Stimulated activated naive CD8-positive, alpha-beta T cell treated with anti-CD3 and anti-CD28 coated beads, Interleukin-15, amount 100 ng/mL, for 72 hours (primary cell): ENCODE data around the gene AHNAK2.

Experiments used
- ATAC-seq: fragments of 150-1000 bp; cut with Tn5 transposase; 2 replicates; pipeline ENCODE4 v1.10.0; 2021; ENCODE audit warnings: mild to moderate bottlenecking, moderate library complexity
- DNase-seq, 2 donors: peaks; one replicate each; pipeline ENCODE4 v3.0.0; 2021 to 2022
- H3K27ac Mint-ChIP-seq, 2 donors: one replicate each; pipeline ENCODE4 v1.8.0; 2022; ENCODE audit warnings: mild to moderate bottlenecking in 2 of 2, mixed read lengths in 2 of 2, moderate library complexity in 2 of 2
- H3K27me3 Mint-ChIP-seq: one replicate; pipeline ENCODE4 v1.8.0; 2022; ENCODE audit warnings: mixed read lengths
- H3K4me1 Mint-ChIP-seq: one replicate; pipeline ENCODE4 v1.8.0; 2022; ENCODE audit warnings: mild to moderate bottlenecking, mixed read lengths
- H3K4me3 Mint-ChIP-seq, 2 donors: one replicate each; pipeline ENCODE4 v1.8.0; 2022; ENCODE audit warnings: mild to moderate bottlenecking in 2 of 2, mixed read lengths in 2 of 2, moderate library complexity in 1 of 2
- H3K9me3 Mint-ChIP-seq, 2 donors: one replicate each; pipeline ENCODE4 v1.8.0; 2022; ENCODE audit warnings: mixed read lengths in 2 of 2

The AHNAK2 gene

GRCh38 chr14:104900639-104901512 lies 77.3 kb downstream of the AHNAK2 start:
- H3K4me1 Mint-ChIP-seq, result no peaks in the 10 kb centered on the region
- no peak overlapping the region for H3K4me3 Mint-ChIP-seq
- H3K9me3 Mint-ChIP-seq, result no peaks in the 10 kb centered on the region
- no peak for ATAC-seq
- DNase-seq, result no peak
- H3K27me3 Mint-ChIP-seq, result peaks cover 21% of the 10 kb centered on the region
- H3K27ac Mint-ChIP-seq, result no peak overlapping the region

GRCh38 chr14:104899781-104900180 lies 78.4 kb downstream of the AHNAK2 start:
- no peaks in the 10 kb centered on the region for H3K9me3 Mint-ChIP-seq
- ATAC-seq (no peak), DNase-seq (no peak)
- peaks cover 19% of the 10 kb centered on the region for H3K27me3 Mint-ChIP-seq
- H3K4me1 Mint-ChIP-seq, result no peaks in the 10 kb centered on the region
- H3K27ac Mint-ChIP-seq, result no peak overlapping the region
- H3K4me3 Mint-ChIP-seq, result no peak overlapping the region

- no peak for DNase-seq
- no peak for ATAC-seq
- H3K4me1 Mint-ChIP-seq, result no peaks in the 10 kb centered on the region
- H3K27me3 Mint-ChIP-seq, result peaks cover 11% of the 10 kb centered on the region
- no peak overlapping the region for H3K27ac Mint-ChIP-seq
- H3K9me3 Mint-ChIP-seq, result no peaks in the 10 kb centered on the region
- H3K4me3 Mint-ChIP-seq, result no peak overlapping the region
Observed at GRCh38 chr14:104898870-104899510, 79.2 kb downstream of the AHNAK2 start.

GRCh38 chr14:104898195-104898558 lies 80.0 kb downstream of the AHNAK2 start:
- Mint-ChIP-seq H3K4me1 (no peaks in the 10 kb centered on the region), H3K27ac (no peak overlapping the region), H3K9me3 (no peaks in the 10 kb centered on the region), H3K27me3 (peaks cover 3% of the 10 kb centered on the region), H3K4me3 (no peak overlapping the region)
- DNase-seq, result no peak
- no peak for ATAC-seq

GRCh38 chr14:104897330-104898194 lies 80.6 kb downstream of the AHNAK2 start:
- no peaks in the 10 kb centered on the region for H3K27me3 Mint-ChIP-seq
- H3K9me3 Mint-ChIP-seq, result no peaks in the 10 kb centered on the region
- no peak overlapping the region for H3K4me3 Mint-ChIP-seq
- ATAC-seq, result no peak
- DNase-seq, result no peak
- no peak overlapping the region for H3K27ac Mint-ChIP-seq
- no peaks in the 10 kb centered on the region for H3K4me1 Mint-ChIP-seq

GRCh38 chr14:104895786-104896661 lies 82.2 kb downstream of the AHNAK2 start:
- Mint-ChIP-seq H3K27me3 (no peaks in the 10 kb centered on the region), H3K27ac (no peak overlapping the region), H3K9me3 (no peaks in the 10 kb centered on the region), H3K4me1 (no peaks in the 10 kb centered on the region), H3K4me3 (no peak overlapping the region)
- ATAC-seq (no peak), DNase-seq (no peak)

GRCh38 chr14:104895207-104895785 lies 82.9 kb downstream of the AHNAK2 start:
- DNase-seq, result no peak
- Mint-ChIP-seq H3K27ac (no peak overlapping the region), H3K4me1 (no peaks in the 10 kb centered on the region), H3K9me3 (no peaks in the 10 kb centered on the region), H3K4me3 (no peak overlapping the region), H3K27me3 (no peaks in the 10 kb centered on the region)
- peak; percentile 26 for ATAC-seq

- peak in 1 of 2 donors; percentile 10 for DNase-seq
- H3K4me3 Mint-ChIP-seq, result no peak overlapping the region
- H3K27me3 Mint-ChIP-seq, result no peaks in the 10 kb centered on the region
- no peak for ATAC-seq
- no peaks in the 10 kb centered on the region for H3K4me1 Mint-ChIP-seq
- H3K27ac Mint-ChIP-seq, result no peak overlapping the region
- H3K9me3 Mint-ChIP-seq, result no peaks in the 10 kb centered on the region
Observed at GRCh38 chr14:104894331-104895206, 83.6 kb downstream of the AHNAK2 start.

GRCh38 chr14:104893435-104894207 lies 84.6 kb downstream of the AHNAK2 start:
- no peak overlapping the region for H3K4me3 Mint-ChIP-seq
- no peaks in the 10 kb centered on the region for H3K9me3 Mint-ChIP-seq
- H3K27ac Mint-ChIP-seq, result no peak overlapping the region
- ATAC-seq (no peak), DNase-seq (peak in 1 of 2 donors; percentile 8)
- H3K27me3 Mint-ChIP-seq, result no peaks in the 10 kb centered on the region
- H3K4me1 Mint-ChIP-seq, result no peaks in the 10 kb centered on the region

- peak in 1 of 2 donors; percentile 10 for DNase-seq
- Mint-ChIP-seq H3K27ac (no peak overlapping the region), H3K27me3 (no peaks in the 10 kb centered on the region), H3K4me3 (no peak overlapping the region), H3K4me1 (no peaks in the 10 kb centered on the region), H3K9me3 (no peaks in the 10 kb centered on the region)
- ATAC-seq, result no peak
Observed at GRCh38 chr14:104892531-104893434, 85.4 kb downstream of the AHNAK2 start.

GRCh38 chr14:104891664-104892530 lies 86.3 kb downstream of the AHNAK2 start:
- Mint-ChIP-seq H3K4me1 (no peaks in the 10 kb centered on the region), H3K9me3 (no peaks in the 10 kb centered on the region), H3K4me3 (no peak overlapping the region), H3K27ac (no peak overlapping the region), H3K27me3 (no peaks in the 10 kb centered on the region)
- ATAC-seq (no peak), DNase-seq (peak in 1 of 2 donors; percentile 9)

- Mint-ChIP-seq H3K4me1 (no peaks in the 10 kb centered on the region), H3K4me3 (no peak overlapping the region), H3K9me3 (no peaks in the 10 kb centered on the region), H3K27me3 (no peaks in the 10 kb centered on the region), H3K27ac (peak overlapping the region in 1 of 2 donors; percentile 90)
- ATAC-seq (no peak), DNase-seq (no peak)
Observed at GRCh38 chr14:104891121-104891551, 87.0 kb downstream of the AHNAK2 start.
